GM21360 (cell line): ENCODE data around the gene LSP1.
A peak's percentile ranks its signal among the peaks of the same experiment; 100 is the strongest.
"Not testable (repeated sequence)": the region's sequence is repeated elsewhere in the genome, so short reads cannot be mapped to it uniquely, and the experiment has no call there.

Experiments used
- ATAC-seq: cut with Tn5 transposase; IDR thresholded peaks from one replicate; pipeline ENCODE4 v1.9.1; 2021; ENCODE audit warnings: mild to moderate bottlenecking, moderate library complexity; ENCODE audit not compliant: unreplicated experiment

The LSP1 gene

GRCh38 chr11:1852877-1853276 is at the start of gene LSP1:
TSS of gene LSP1 (plus strand) at chr11:1853084. CDS start at chr11:1853145, 61 bp downstream.
- ATAC-seq, result peak; percentile 45

GRCh38 chr11:1803246-1803645 is 49.6 kb upstream of the LSP1 start:
- no peak for ATAC-seq

GRCh38 chr11:1803835-1804519 is 48.9 kb upstream of the LSP1 start:
- ATAC-seq, result not testable (repeated sequence)

GRCh38 chr11:1805525-1805924 is 47.4 kb upstream of the LSP1 start:
- ATAC-seq, result no peak

GRCh38 chr11:1807264-1807995 is 45.5 kb upstream of the LSP1 start:
- ATAC-seq, result no peak

GRCh38 chr11:1810761-1811160 is 42.1 kb upstream of the LSP1 start:
- no peak for ATAC-seq

- no peak for ATAC-seq
Observed at GRCh38 chr11:1812274-1812673, 40.6 kb upstream of the LSP1 start.

- no peak for ATAC-seq
Observed at GRCh38 chr11:1812801-1813200, 40.1 kb upstream of the LSP1 start.

GRCh38 chr11:1813356-1813755 is 39.5 kb upstream of the LSP1 start:
- not testable (repeated sequence) for ATAC-seq

GRCh38 chr11:1814691-1815090 is 38.2 kb upstream of the LSP1 start:
- no peak for ATAC-seq

- ATAC-seq, result no peak
Observed at GRCh38 chr11:1815311-1815710, 37.6 kb upstream of the LSP1 start.

GRCh38 chr11:1815751-1816150 is 37.1 kb upstream of the LSP1 start:
- no peak for ATAC-seq

GRCh38 chr11:1817000-1817399 is 35.9 kb upstream of the LSP1 start:
- ATAC-seq, result no peak

GRCh38 chr11:1817511-1817910 is 35.4 kb upstream of the LSP1 start:
- no peak for ATAC-seq

GRCh38 chr11:1819074-1819473 is 33.8 kb upstream of the LSP1 start:
- ATAC-seq, result no peak

GRCh38 chr11:1820463-1821325 is 32.2 kb upstream of the LSP1 start:
- no peak for ATAC-seq

GRCh38 chr11:1821562-1821961 is 31.3 kb upstream of the LSP1 start:
- no peak for ATAC-seq

- no peak for ATAC-seq
Observed at GRCh38 chr11:1822648-1823375, 30.1 kb upstream of the LSP1 start.

- no peak for ATAC-seq
Observed at GRCh38 chr11:1823376-1824220, 29.3 kb upstream of the LSP1 start.
